HPDE6-E6E7 (cell line): ENCODE measurements around the gene VPS45.

ENCODE experiments used
- DNase-seq: peaks from one replicate; pipeline ENCODE4 v3.0.0; 2011; ENCODE audit warnings: missing footprints; ENCODE audit errors: extremely low spot score

VPS45 gene

DNA sequence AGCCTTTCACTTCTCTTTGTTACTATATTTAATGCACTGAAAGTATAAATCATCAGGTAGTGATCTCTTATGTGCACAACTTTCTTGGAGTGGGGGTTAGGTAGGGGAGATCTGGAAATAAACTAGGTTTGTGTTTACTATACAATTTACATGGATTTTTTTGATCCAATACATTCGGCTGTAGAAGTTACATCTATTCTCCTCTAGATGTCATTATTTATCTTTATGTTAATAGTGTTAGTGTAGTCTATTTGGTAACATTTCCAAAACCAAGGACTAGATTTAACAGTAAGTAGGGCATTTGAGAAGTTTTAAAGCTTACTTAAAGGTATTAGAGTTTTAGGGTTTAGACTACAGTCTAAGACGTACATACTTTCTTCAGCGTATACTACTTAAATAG lies 5.4 kb downstream of the VPS45 start:
- DNase-seq = no peak

DNA sequence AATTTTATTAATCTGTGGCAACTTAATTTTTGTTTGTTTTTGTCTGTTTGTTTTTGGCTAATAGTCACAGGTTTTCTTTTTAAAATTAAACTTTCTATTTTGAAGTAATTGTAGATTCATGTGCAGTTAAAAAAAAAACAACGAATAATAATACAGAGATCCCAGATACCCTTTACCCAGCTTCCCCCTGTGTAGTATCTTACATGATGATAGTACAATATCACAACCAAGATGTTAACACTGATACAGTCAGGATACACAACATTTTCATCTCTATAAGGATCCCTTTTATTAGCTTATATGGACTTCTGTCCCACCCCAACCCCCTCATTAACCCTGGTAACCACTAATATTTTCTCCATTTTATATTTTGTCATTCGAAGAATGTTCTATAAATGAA lies 5.9 kb downstream of the VPS45 start:
- no peak for DNase-seq

DNA sequence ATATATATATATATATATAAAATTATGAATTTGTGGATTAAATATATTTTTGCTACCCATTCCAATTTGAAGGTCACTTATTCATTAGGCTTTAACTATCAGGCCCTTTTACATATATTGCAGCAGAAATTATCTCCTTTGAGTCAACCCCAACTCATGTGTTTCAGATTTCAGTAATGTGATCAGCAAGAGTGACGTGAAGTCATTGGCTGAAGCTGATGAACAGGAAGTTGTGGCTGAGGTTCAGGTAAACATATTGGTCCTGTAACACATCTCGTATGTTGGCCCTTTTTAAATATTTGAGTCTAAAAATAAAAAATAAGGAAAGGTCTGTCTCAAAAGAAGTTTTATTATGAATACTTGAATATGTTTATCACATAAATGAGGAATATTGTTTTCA lies 8.5 kb downstream of the VPS45 start:
- DNase-seq = no peak

DNA sequence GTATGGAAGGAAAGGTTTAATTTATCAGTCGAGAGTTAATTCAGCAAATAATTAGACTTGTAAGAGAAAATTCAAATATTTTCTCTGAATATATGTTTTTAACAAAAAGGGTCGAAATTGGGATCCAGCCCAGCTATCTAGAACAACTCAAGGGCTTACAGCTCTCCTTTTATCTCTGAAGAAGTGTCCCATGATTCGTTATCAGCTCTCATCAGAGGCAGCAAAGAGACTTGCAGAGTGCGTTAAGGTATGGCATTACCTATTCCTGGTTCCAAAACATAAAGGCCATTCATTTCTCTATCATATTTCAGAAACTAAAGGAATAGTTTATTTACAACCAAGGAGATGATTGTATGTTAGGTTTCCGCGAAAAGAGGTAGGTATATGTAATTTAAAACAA lies 9.4 kb downstream of the VPS45 start:
- no peak for DNase-seq

DNA sequence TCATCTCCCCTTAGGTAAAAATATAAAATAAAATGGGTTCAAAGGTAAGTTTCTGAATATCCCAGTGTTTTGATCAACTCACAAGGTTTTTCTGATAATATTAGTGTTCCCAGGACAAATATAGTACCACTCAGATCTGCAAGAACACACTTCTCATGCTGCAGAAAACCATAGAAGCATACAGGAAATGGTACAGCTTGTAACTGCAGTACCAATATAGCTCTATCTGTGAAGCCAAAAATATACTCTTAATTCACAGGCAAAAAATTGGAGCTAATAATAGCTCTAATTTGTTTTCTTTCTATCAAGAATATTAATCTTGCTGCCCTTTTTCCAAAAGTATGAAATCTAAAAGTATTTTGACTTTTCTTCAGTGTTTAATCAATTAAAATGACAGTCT lies 13.2 kb downstream of the VPS45 start:
- no peak for DNase-seq

DNA sequence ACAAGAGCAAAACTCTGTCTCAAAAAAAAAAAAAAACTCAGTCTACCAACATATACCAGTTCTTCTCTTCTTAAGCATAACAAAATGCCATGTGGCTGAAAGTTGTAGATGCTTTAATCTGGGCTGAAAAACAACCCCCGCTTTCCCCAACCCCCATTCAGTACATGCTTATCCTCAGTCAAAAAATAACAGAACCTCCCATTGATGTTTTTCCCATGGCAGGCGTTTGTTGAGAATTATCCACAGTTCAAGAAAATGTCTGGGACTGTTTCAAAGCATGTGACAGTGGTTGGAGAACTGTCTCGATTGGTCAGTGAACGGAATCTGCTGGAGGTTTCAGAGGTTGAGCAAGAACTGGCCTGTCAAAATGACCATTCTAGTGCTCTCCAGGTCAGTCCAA lies 14.9 kb downstream of the VPS45 start:
- no peak for DNase-seq

DNA sequence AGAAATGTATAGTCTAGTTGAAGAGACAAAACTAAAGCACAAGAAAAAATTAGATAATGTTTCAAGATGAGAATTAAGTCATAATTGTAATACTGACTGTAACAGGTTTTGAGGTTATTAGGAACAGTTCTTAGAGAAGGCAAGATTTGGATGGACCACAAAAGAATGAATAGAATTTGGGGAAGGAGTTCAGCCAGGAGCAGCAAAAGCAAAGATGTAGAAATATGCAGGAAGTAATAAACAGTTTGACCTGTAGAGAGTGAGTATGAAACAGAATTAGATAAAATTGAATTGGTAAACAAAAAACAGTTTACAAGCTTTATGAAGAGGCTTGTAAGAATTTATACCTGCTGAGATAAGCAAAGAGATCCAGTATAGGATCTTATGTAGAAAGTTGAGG lies 16.3 kb downstream of the VPS45 start:
- DNase-seq = no peak

DNA sequence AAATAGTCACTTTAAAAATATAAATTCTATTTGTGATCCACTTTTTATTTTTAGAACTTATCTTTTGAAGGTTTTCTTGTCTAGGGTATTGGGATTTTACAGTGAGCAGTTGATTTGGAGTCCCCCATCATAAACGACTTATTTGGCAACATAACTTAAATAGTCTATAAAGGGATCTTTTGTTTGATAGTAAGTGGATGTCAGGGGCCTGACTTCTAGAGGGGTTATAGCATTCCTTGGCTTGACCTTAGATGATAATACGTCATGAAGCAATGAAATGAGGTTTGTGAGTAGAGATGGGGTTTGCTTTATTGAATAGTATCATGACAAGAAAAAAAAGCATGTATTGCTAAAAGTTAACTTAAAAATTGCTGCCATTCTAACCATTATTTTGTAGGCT lies 17.8 kb downstream of the VPS45 start:
- no peak for DNase-seq

DNA sequence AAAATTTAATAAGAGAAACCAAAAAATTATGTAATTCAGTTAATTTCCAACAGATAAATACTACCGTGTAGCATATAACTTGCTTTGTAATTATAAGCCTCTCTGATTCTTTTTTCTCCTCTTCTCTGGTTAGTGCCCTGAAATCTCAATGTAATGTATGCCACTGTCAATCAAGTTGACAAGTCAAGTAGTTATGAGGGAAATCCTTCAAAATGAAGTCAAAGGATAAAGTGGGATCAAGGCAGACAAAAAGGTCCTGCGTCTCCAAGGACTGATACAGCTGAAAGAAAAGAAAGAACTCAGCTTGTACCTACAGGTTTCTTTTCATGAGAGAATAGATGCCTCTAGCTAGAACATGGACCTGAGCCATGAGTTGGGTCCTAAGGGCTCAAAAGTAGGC lies 19.8 kb downstream of the VPS45 start:
- no peak for DNase-seq

DNA sequence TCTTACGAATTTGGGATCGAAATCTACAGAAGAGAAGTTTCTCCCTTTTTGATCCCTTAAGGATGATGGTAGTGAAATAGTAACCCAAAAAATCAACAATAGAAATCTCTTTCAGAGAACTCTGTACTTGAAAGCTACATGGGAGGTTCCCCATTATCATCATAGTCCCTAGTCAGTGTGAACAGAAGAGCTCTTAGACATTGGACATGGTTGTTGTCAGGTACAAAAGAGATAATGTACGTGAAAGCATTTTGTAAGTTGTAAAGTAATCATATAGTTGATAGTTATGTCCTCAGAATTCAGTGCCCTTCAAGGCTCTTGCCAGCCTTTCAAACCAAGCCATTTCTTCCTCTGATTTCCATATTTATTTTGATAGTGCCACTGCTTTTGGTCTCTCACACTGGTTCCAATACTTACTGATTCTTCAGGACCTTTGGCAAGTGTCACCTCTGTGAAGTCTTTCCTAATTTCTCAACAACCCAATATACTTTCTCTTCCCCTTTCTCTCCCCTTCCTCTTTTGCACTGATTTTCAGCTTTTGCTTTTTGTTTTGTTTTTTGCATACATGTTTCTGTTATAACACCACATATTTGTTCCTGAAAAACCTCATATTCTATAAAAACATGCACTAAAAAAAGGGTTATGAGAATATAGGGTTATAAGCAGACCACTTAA lies 22.4 kb downstream of the VPS45 start:
- no peak for DNase-seq

DNA sequence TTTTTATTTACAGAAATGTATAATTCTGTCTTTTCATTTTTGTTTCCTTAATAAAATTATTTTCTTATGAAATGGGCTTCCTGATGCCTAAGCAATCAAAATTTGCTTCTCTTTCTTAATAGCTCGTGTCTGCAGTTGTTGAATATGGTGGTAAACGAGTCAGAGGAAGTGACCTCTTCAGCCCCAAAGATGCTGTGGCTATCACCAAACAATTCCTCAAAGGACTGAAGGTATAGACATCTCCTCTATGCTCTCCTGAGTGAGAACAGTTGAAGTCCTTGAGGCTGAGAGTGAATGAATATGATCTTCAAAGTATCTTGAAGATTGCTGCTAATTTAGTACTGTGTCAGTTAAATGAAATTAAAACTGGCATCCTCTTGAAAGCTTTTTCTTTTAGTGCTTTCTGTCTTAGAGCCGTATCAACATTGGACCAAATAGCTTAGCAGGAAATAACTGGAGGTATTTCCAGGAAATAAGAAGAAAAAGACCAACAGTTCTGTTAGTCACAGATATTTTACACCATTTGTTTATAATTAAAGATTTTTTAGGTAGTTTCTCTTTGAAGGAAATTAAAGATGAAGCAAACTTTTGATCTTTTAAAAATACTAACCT lies 24.7 kb downstream of the VPS45 start:
- no peak for DNase-seq

DNA sequence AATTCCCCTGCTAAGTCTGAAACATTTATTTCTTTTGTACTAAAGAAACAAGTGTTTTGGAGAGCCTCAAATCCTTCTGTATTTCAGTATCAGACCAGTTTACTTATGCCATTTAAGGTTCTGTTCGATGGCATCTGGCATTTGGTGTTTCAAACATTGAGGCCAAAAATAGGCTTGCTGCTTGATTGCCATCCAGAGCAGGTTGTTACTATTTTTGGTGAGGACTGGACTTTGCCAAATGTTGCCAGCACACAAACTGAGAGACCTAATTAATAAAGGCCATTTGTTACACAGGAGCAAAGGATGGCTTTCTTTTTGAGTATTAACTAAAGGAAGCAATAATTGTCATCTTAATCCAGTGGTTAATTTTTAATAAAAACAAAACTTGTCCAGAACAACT lies 26.2 kb downstream of the VPS45 start:
- no peak for DNase-seq

DNA sequence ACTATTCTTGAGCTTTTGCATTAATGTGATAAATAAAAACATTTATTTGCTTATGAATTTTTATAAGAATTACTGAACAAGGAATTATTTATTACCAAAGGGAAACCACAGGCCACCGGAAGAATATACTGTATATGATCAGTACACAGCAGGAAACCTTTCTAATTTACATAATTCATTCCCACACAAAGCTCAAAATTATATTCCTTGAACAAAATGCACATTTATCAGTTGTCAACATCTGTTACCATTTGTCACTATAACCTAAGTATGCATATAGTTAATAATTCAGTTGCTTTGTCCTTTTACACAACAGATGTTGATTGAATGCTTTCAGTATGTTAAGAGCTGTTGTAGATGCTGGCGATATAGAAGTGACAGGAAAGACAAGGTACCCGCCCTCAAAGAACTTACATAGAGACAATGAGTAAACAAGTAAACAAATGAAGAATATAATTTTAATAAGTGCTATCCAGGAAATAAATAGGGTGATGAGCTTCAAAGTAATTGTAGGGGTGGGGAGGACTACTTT lies 27.2 kb downstream of the VPS45 start:
- no peak for DNase-seq

DNA sequence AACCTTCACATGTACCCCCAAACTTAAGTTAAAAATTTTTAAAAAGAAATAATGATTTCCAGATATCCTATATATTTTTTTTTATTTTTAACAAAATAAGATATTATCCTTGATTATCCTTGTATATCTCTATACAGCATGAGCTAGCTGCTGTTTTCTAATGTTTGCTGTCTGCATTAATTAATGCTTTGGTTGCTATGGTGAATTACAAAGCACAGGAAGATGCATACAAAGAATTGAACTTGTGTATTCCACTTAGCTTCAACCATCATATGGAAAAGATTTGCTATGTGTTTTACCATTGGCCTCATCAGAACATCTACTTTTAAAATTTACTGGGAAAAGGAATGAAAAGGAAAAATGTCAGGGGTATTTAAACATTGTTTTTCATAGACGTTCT lies 35.4 kb downstream of the VPS45 start:
- DNase-seq = no peak

DNA sequence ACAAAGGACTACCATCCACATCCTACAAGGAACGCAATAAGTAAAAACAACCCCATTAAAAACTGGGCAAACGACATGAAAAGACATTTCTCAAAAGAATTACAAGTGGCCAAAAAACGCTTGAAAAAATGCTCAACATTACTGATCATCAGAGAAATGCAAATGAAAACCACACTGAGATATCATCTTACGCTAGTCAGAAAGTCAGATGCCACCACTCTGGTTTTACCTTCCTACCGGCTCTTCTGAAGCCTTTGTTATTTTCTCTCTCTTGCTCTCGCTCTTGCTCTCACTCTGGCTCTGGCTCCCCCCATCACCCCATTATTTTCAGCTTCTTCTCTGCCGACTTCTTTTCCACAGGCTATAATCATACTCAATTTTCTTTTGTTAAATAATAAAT lies 38.8 kb downstream of the VPS45 start:
- DNase-seq = no peak

DNA sequence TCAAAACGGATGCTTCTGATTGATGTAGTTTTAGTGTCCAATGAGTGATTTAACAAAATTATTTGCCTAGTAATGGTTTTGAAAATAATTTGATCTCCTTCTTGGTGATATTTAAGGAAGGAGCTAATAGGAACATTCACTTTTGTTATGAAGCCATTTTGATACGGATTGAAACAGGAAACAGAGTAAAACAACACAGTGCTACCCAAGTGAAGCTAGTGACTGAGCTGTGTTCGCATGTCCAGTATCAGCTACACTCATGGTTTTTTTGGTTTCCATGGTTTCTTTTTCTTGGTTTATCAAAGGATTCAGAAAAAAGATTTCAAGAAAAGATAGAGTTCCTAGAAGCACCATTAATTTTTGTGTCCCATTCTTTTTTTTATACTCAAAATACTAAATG lies 42.0 kb downstream of the VPS45 start:
- no peak for DNase-seq

DNA sequence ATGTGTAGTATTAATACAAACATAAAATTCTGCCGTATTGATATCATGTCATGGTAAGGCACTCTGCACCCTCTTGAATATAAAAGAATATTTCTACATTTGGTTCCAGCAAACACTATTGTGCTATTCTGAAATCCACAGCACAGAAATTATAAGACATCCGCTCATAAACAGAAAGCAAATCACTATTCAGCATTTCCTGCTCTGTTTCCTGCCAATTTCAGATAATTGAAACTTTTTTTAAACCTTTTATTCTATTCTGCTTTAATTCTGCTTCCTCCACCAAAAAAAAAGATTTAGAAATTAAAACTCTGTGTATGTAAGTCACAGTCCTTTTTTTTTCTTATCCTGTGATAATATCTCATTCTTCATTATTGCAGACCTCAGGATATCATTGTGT lies 42.5 kb downstream of the VPS45 start:
- DNase-seq = no peak

DNA sequence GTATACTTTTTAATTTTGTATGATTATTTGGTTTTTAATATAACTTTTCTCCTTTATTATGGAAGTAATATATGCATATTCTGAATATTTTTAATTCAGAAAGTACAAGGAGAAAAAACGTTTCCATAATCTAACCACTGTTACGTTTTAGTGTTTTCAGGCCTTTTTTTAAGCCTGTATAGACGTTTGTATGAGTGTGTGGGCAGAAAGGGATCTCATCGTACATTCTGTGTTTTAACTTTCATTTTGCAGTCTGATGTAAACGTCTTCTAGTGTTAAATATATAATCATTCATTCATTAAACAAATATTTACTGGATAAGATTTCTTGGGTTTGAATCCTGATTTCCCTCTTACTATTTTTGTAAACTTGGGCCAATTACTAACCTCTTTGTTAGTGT lies 44.1 kb downstream of the VPS45 start:
- DNase-seq = no peak

DNA sequence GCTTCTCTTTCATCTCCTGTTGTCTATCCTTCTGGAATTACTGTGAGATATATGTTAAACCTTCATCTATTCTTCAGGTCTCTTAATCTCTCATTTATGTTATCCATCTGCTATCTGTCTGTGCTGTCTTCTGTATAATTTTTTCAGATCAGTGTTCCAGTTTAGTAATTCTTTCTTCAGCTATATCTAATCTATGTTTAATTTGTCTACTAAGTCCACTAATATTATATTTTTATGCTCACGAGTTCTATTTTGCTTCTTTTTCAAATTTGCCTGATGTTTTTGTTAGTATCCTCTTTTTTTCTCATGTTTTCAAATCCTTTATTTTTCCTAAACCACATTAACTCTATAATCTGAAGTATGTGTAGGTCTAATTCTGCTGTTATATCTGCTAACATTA lies 47.5 kb downstream of the VPS45 start:
- DNase-seq = no peak

DNA sequence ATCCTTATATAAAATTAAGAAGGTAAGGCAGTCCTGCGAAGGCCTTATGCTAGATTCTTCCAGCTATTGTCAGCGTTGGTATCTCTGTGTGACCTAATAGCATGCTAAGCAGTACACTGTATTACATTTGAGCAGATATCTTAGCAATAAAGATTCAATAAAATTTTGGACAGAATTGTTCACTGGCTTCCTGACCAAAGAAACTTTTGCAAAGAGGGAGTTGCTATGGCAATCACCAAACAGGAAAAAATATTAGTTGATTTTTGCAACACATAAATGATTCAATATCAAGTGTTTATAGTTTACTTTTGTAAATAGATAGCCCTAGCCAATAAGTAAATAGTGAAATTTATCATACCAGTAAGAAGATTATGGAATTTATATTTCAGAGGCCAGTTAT lies 51.1 kb downstream of the VPS45 start:
- no peak for DNase-seq

DNA sequence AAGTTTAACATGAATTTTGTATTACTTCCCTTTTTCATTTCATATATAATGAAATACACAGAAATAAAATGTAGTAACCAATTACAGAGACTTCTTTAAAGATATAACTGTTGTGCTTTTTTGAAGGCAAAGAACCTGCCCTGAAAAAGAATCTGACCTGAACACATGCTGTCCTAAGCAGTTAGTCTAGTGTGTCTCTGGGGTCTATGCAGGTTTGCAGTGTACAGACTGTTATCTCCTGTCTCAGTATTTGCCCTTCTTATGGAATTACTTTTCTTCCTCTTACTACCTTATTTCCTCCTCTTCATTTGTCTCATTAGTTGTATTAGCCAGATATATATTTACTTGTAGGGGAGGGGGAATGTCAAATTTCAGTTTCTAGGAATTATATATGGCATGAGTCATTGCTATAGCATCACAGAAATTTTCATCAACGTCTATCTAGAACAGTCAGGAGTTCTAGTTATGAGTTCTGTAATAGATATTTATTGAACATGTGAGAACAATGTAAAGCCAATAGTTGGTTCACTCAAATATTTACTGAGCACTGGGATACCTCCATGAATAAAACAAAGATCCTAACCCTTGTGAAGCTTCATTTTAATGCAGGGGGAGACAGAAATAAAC lies 53.8 kb downstream of the VPS45 start:
- no peak for DNase-seq

DNA sequence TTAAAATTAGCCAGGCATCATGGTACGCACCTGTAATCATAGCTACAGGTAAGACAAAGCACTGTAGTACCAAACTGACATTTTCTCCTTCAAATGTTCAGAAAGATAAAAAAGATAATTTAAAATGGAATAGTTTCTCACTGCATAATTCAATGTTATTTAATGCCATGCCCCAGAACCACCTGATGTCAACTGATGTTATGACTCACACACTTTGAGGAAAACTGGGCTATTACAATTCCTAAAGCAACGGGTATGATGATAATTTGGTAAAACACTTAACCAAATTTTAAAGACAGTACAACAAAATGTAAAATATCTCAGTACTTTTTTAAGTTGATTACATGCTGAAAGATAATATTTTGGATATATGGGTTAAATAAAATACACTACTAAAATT lies 59.2 kb downstream of the VPS45 start:
- no peak for DNase-seq

DNA sequence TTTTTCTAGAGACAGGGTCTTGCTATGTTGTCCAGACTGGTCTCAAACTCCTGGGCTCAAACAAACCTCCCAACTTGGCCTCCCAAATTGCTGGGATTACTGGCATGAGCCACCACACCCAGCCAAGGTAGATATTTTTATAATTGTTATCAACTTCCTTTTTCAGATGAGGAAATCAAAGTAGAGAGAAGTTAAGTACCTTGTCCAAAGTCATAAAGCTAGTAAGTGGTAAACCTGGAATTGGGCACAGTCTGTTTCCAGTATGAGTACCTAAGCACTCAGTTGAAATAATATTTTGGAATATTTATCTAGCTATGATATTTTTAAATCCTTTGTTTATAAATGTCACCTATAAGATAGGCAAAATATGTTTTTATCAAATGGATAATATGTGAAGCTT lies 59.9 kb downstream of the VPS45 start:
- DNase-seq = no peak
